WTC11 (cell line): ENCODE data around the gene FKBP4. TPM values are rescaled to one million over a fixed set of nuclear protein-coding genes. Genes with fewer than 3 reads are reported as not detected.
"Not testable (repeated sequence)": the region's sequence is repeated elsewhere in the genome, so short reads cannot be mapped to it uniquely, and the experiment has no call there.

ENCODE experiments used
- ATAC-seq: fragments of 200-7000 bp; cut with Tn5 transposase; 2 replicates; pipeline ENCODE4 v1.10.0; 2021; ENCODE audit warnings: mild to moderate bottlenecking, moderate library complexity
- CTCF ChIA-PET: fragments of 300-600 bp; sonication (Branson Sonifier 250); formaldehyde crosslinking; loops from one replicate; lab custom pipeline; 2021; ENCODE audit warnings: antibody characterized with exemption; lab: Charles Lee
- POLR2A ChIA-PET: fragments of 350-600 bp; sonication (Branson Sonifier 250); formaldehyde crosslinking; loops from one replicate; lab custom pipeline; 2021; ENCODE audit warnings: antibody characterized with exemption; lab: Charles Lee
- DNase-seq: peaks from one replicate; pipeline ENCODE4 v3.0.0; 2021; ENCODE audit warnings: low spot score
- H3K27ac Mint-ChIP-seq: 2 replicates; pipeline ENCODE4 v1.8.0; 2021; ENCODE audit warnings: mixed read lengths
- H3K27me3 Mint-ChIP-seq: 2 replicates; pipeline ENCODE4 v1.8.0; 2021; ENCODE audit warnings: low read depth, mild to moderate bottlenecking, moderate library complexity, mixed read lengths
- H3K36me3 Mint-ChIP-seq: 2 replicates; pipeline ENCODE4 v1.8.0; 2021; ENCODE audit warnings: mixed read lengths
- H3K4me1 Mint-ChIP-seq: 2 replicates; pipeline ENCODE4 v1.8.0; 2022; ENCODE audit warnings: mixed read lengths
- H3K4me3 Mint-ChIP-seq: 2 replicates; pipeline ENCODE4 v1.8.0; 2021; ENCODE audit warnings: mild to moderate bottlenecking, moderate library complexity, mixed read lengths
- H3K9me3 Mint-ChIP-seq: 2 replicates; pipeline ENCODE4 v1.8.0; 2021; ENCODE audit warnings: mixed read lengths
- AR ChIP-seq: fragments of 250-450 bp; sonication (Bioruptor Pico); IDR thresholded peaks from 2 replicates; pipeline ENCODE4 v1.9.0; 2021; ENCODE audit warnings: mild to moderate bottlenecking
- ATF1 ChIP-seq: sonication (generic); formaldehyde crosslinking; IDR thresholded peaks from 2 replicates; pipeline ENCODE4 v1.8.1; 2023; ENCODE audit warnings: mild to moderate bottlenecking, moderate library complexity, missing genetic modification reagents
- CBFB ChIP-seq: sonication (generic); formaldehyde crosslinking; IDR thresholded peaks from 2 replicates; pipeline ENCODE4 v1.8.1; 2022; ENCODE audit warnings: mild to moderate bottlenecking, low read depth, missing genetic modification reagents
- CREB1 ChIP-seq: sonication (generic); formaldehyde crosslinking; IDR thresholded peaks from 2 replicates; pipeline ENCODE4 v1.8.0; 2023; ENCODE audit warnings: mild to moderate bottlenecking, missing genetic modification reagents
- HMGA2 ChIP-seq: fragments of 250-450 bp; sonication (Bioruptor Pico); IDR thresholded peaks from 2 replicates; pipeline ENCODE4 v1.4.0; 2021; ENCODE audit warnings: mild to moderate bottlenecking, moderate library complexity
- KAT7 ChIP-seq: sonication (generic); formaldehyde crosslinking; IDR thresholded peaks from 2 replicates; pipeline ENCODE4 v1.8.1; 2023; ENCODE audit warnings: missing genetic modification reagents, mild to moderate bottlenecking, borderline replicate concordance
- MLX ChIP-seq: sonication (generic); formaldehyde crosslinking; IDR thresholded peaks from 2 replicates; pipeline ENCODE4 v1.8.1; 2023; ENCODE audit warnings: mild to moderate bottlenecking, missing genetic modification reagents, moderate library complexity
- NR2C2 ChIP-seq: sonication (generic); formaldehyde crosslinking; IDR thresholded peaks from 2 replicates; pipeline ENCODE4 v1.8.0; 2022; ENCODE audit warnings: mild to moderate bottlenecking, missing genetic modification reagents
- PRRX2 ChIP-seq: fragments of 250-450 bp; sonication (Bioruptor Pico); IDR thresholded peaks from 2 replicates; pipeline ENCODE4 v1.8.0; 2021; ENCODE audit warnings: mild to moderate bottlenecking
- RELA ChIP-seq: sonication (generic); formaldehyde crosslinking; IDR thresholded peaks from 2 replicates; pipeline ENCODE4 v1.8.1; 2022; ENCODE audit warnings: missing genetic modification reagents, mild to moderate bottlenecking, borderline replicate concordance
- TEAD1 ChIP-seq: sonication (generic); formaldehyde crosslinking; IDR thresholded peaks from 2 replicates; pipeline ENCODE4 v1.8.0; 2022; ENCODE audit warnings: mild to moderate bottlenecking, missing genetic modification reagents
- ZNF219 ChIP-seq: sonication (generic); formaldehyde crosslinking; IDR thresholded peaks from 2 replicates; pipeline ENCODE4 v1.8.0; 2023; ENCODE audit warnings: missing genetic modification reagents, mild to moderate bottlenecking, borderline replicate concordance
- total RNA-seq: library from RNA; stranded (reverse); gene quantifications from 3 replicates; pipeline ENCODE4 v1.2.3, GENCODE V29; 2021
- TF ChIP-seq, protein P1 (sequence below): sonication (generic); formaldehyde crosslinking; IDR thresholded peaks from 2 replicates; pipeline ENCODE4 v1.8.1; 2023; ENCODE audit warnings: mild to moderate bottlenecking, missing genetic modification reagents
- TF ChIP-seq, protein P2 (sequence below): fragments of 250-450 bp; sonication (Bioruptor Pico); IDR thresholded peaks from 2 replicates; pipeline ENCODE4 v1.9.0; 2021; ENCODE audit warnings: moderate library complexity, mild to moderate bottlenecking, inconsistent platforms, borderline replicate concordance

The FKBP4 gene
- total RNA-seq, 1 experiment from 2014 or later = 257 TPM

DNA sequence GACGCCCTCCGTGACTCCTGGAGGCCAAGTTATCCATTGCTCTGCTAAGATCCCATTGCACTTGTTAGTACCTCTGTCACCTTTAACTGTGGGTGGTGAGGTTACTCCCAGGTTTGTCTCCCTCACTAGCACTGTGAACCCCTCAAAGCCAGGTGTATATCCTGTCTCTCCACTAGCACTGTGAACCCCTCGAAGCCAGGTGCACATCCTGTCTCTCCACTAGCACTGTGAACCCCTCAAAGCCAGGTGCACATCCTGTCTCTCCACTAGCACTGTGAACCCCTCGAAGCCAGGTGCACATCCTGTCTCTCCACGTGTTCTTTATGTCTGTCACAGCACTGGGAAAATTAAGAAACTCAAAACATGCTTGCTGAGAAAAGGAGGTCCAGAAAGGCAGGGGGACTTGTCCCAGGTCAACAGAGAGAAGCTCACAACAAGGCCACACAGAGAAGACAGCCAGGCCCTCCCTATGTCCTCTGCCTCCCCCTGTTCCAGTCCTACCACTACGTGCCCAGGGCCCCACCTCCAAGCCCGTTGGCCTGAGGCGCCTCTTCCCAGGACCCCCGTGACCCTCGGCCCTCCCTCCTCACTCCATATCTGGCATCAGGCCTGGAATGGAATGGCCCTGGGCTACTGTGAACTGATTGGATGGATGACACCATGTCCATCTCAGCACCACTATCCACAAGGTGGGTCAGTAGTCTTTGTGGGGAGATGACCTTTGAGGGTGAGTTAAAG lies 26.4 kb upstream of the FKBP4 start (continued):
- no peak for TF ChIP-seq RELA (CRISPR knock-in tag)
- TF ChIP-seq KAT7 (CRISPR knock-in tag) = no peak
- TF ChIP-seq ZNF219 = no peak
- TF ChIP-seq MLX (CRISPR knock-in tag) = no peak
- no peak for TF ChIP-seq TEAD1 (CRISPR knock-in tag)
- TF ChIP-seq HMGA2 (CRISPR knock-in tag) = no peak

- CTCF ChIA-PET = no interaction called here
- no peak for TF ChIP-seq ATF1 (CRISPR knock-in tag)
- TF ChIP-seq CREB1 (CRISPR knock-in tag) = no peak
- TF ChIP-seq, protein P1, sequence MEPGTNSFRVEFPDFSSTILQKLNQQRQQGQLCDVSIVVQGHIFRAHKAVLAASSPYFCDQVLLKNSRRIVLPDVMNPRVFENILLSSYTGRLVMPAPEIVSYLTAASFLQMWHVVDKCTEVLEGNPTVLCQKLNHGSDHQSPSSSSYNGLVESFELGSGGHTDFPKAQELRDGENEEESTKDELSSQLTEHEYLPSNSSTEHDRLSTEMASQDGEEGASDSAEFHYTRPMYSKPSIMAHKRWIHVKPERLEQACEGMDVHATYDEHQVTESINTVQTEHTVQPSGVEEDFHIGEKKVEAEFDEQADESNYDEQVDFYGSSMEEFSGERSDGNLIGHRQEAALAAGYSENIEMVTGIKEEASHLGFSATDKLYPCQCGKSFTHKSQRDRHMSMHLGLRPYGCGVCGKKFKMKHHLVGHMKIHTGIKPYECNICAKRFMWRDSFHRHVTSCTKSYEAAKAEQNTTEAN (CRISPR knock-in tag) = no peak
- no peak for TF ChIP-seq CBFB (CRISPR knock-in tag)
- no peak for TF ChIP-seq TEAD1 (CRISPR knock-in tag)
- no peak for TF ChIP-seq NR2C2 (CRISPR knock-in tag)
- TF ChIP-seq PRRX2 (CRISPR knock-in tag) = no peak
- no peak for TF ChIP-seq AR (CRISPR knock-in tag)
- TF ChIP-seq, protein P2, sequence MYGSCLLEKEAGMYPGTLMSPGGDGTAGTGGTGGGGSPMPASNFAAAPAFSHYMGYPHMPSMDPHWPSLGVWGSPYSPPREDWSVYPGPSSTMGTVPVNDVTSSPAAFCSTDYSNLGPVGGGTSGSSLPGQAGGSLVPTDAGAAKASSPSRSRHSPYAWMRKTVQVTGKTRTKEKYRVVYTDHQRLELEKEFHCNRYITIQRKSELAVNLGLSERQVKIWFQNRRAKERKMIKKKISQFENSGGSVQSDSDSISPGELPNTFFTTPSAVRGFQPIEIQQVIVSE (CRISPR knock-in tag) = no peak
- TF ChIP-seq, all 79 proteins: peak for 0
- peaks cover 2% of the 10 kb centered on the region; the same call in 1 of the 2 replicates for H3K36me3 Mint-ChIP-seq
- peaks cover 12% of the 10 kb centered on the region for H3K4me1 Mint-ChIP-seq
- no peak overlapping the region for H3K27ac Mint-ChIP-seq
- peaks cover 5% of the 10 kb centered on the region for H3K9me3 Mint-ChIP-seq
- H3K27me3 Mint-ChIP-seq = peaks cover 2% of the 10 kb centered on the region; the same call in 1 of the 2 replicates
- ATAC-seq = no peak
- DNase-seq = no peak
- POLR2A ChIA-PET = no interaction called here
- H3K4me3 Mint-ChIP-seq = no peak overlapping the region
Measured at GRCh38 chr12:2769866-2770533, 24.8 kb upstream of the FKBP4 start.

DNA sequence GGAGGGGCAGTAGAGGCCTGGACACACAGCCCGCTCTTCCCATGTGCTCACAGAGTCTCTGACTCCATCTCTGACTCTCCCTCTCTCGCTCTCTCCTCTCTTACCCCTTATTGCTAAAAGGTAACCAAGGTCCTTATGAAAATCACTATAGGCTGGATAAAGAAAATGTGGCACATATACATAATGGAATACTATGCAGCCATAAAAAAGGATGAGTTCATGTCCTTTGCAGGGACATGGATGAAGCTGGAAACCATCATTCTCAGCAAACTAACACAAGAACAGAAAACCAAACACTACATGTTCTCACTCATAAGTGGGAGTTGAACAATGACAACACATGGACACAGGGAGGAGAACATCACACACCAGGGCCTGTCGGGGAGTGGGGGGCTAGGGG lies 24.2 kb upstream of the FKBP4 start:
- H3K27me3 Mint-ChIP-seq, DNase-seq, H3K9me3 Mint-ChIP-seq: not testable (repeated sequence)

More for the DNA sequence above, 24.2 kb upstream of the FKBP4 start:
- POLR2A ChIA-PET, ATAC-seq, H3K27ac Mint-ChIP-seq, H3K4me1 Mint-ChIP-seq, H3K4me3 Mint-ChIP-seq, CTCF ChIA-PET, H3K36me3 Mint-ChIP-seq: not testable (repeated sequence)
